HG02759 (cell line): Measurements from ENCODE around the gene PDE11A.
"Not testable (repeated sequence)": the region's sequence is repeated elsewhere in the genome, so short reads cannot be mapped to it uniquely, and the experiment has no call there.

Experiments used
- ATAC-seq: cut with Tn5 transposase; IDR thresholded peaks from one replicate; pipeline ENCODE4 v1.9.1; 2021; ENCODE audit warnings: mild to moderate bottlenecking, moderate library complexity; ENCODE audit not compliant: unreplicated experiment

PDE11A gene

GRCh38 chr2:177886824-177887223 lies 185.8 kb downstream of the PDE11A start:
- ATAC-seq, result no peak

DNA sequence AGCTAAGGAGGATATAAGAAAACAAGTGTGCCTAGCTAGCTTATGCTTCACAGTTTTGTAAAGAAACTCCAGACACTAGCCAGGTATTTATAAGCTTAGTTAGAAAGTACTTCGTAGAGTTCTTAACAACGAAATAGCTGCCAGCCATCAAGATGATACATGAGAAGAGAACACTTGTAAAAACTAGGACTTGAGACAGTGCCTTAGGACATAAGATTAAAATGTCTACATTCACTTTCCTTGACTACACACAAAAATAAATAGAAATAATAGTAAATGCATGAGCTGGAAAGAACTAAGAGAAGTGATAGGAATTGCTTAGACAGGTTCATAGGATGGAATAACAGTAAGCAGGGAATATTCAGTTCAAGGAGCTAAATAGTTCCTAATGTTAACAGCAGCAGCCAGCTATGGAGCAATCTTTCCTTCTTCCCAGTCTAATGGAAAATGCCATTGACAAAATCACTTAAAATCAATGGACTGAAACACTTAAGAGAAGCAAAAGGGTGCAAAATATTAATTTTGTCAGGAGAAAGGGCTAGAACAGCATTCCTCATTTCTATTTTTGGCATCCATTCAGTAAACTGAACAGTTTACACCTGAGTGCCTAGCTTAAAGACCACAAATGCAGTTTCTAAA lies 186.6 kb downstream of the PDE11A start:
- ATAC-seq, result no peak

DNA sequence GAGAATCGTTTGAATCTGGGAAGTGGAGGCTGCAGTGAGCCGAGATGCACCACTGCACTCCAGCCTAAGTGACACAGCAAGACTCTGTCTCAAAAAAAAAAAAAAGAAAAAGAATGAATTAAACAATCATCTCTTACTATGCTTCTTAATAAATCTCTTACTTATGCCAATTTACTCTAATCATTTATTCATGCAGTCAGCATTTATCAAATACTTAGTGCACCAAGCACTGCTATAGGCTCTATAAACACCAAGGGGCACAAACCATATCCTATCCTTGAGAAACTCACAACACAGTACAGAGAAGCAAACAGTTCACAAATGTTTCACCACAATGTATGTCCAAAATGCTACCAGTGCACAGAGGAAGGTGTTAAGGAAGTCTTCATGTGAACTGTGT lies 189.4 kb downstream of the PDE11A start:
- no peak for ATAC-seq

DNA sequence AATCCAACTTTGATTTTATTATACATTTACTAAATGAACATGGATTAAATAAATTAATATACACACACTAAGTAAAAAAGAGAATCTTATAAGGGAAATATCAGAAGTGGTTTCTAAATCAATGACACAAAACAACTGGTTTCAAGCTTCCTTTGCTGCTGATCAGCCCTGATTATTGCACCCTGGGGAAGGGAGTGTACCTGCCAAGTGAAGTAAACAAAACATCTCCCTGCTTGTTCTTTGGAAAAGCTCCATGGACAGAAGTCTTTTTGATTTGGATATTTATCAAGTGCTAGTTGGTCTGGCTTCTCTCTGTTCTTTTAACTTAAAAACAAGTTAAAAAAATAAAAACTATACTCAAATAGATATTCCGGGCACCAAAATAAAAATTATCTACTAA lies 190.1 kb downstream of the PDE11A start:
- no peak for ATAC-seq

GRCh38 chr2:177881921-177882320 lies 190.7 kb downstream of the PDE11A start:
- no peak for ATAC-seq

- ATAC-seq, result no peak
Measured at GRCh38 chr2:177881008-177881747, 191.4 kb downstream of the PDE11A start.

GRCh38 chr2:177880285-177880684 lies 192.3 kb downstream of the PDE11A start:
- ATAC-seq, result no peak

GRCh38 chr2:177876950-177877349 lies 195.6 kb downstream of the PDE11A start:
- no peak for ATAC-seq

- ATAC-seq, result no peak
Measured at GRCh38 chr2:177874686-177875085, 197.9 kb downstream of the PDE11A start.

GRCh38 chr2:177873915-177874314 lies 198.7 kb downstream of the PDE11A start:
- ATAC-seq, result no peak

GRCh38 chr2:177872286-177872685 lies 200.3 kb downstream of the PDE11A start:
- ATAC-seq, result no peak

DNA sequence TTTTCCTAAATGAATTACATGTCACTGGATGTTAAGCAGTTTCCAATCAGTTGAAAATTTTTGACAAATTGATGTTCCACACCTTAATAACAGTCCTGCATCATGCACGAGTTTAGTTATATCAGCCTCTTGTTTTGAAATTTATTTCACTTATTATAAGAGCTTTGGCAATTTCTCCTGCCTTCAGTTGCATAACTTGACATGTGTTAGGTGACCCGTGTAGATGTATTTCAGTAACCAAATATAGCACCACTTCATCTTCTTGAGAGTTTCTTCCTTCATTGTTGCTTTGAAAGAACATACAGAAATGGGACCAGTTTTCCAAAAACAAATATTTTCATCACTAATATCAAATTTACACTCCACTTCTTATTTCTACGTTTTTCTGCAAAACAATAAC lies 202.7 kb downstream of the PDE11A start:
- ATAC-seq, result no peak

DNA sequence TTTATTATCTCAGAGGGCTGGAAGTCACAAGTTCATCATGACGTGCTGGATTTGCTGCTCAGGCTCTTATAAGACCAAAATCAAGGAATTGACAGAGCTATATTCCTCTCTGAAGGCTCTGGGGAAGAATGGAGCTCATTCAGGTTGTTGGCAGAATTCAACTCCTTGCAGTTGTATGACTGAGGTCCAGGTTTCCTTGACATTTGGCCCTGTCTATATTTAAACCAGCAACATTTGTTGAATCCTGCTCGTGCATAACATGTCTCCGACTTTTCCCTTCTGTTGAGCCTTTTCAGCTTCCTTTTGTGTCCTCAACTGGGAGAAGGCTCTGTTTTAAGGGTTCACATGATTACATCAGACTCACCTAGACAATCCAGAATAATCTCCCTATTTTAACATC lies 203.4 kb downstream of the PDE11A start:
- ATAC-seq, result no peak

- ATAC-seq, result no peak
Measured at GRCh38 chr2:177868806-177869205, 203.8 kb downstream of the PDE11A start.

DNA sequence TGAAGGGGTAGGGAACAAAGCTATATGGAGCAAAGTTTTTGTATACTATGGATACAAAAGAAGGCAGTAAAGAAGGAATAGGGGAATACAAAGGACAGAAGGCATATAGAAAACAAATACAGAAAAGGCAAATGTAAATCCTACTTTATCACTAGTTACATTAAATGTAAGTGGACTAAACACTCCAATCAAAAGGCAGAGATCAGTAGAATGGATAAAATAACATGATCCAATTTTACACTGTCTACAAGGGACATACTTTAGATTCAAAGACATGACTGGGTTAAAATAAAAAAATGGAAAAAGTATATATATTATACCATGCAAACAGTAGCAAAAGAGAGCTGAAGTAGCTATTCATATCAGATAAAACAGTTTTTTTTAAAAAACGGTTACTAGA lies 215.0 kb downstream of the PDE11A start:
- no peak for ATAC-seq

DNA sequence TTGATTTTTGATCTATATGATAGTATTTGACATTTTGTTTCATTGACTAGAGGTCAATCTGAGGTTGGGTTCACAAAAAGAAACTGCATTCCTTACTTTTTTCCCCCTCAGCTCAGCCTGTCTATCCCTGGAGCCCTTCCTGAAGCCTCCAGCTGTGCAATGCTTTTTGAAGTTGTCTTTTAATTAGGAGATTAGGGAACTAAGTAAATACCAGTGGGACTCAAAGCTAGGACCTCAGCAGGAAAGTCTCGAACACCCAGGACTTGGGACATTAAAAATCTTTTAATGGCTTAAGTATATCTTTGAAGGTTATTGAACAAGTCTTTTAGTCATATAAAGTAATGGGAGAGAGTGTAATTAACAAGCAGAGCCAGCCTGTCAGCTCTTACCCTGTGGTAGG lies 220.2 kb downstream of the PDE11A start:
- ATAC-seq, result no peak

GRCh38 chr2:177843188-177843587 lies 229.4 kb downstream of the PDE11A start:
- no peak for ATAC-seq

DNA sequence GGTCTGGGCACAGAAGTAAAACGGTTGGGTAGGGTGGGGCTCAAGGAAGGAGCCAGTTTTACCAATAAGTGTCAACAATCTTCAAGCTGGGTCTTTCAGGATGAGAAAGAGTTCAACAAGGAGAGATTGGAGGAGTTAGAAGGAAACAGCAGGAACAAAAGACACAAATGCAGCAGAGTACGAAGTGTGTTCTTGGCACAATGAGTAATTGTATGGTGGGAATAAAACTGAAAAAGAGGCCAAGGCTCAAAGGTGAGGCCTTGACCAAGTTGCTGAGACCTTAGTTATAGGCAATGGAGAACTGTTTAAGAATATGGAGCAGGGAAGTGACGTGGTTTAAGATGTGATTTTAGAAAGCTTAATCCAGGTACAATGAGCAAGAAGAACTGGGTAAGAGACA lies 230.3 kb downstream of the PDE11A start:
- no peak for ATAC-seq

- not testable (repeated sequence) for ATAC-seq
Measured at GRCh38 chr2:177835418-177836204, 237.0 kb downstream of the PDE11A start.

- ATAC-seq, result no peak
Measured at GRCh38 chr2:177832611-177833433, 239.8 kb downstream of the PDE11A start.

- ATAC-seq, result no peak
Measured at GRCh38 chr2:177830881-177831386, 241.6 kb downstream of the PDE11A start.
